UCSD-AML1 (cell line): ENCODE results near the gene ADCY9.

Experiments
- DNase-seq: peaks from one replicate; lab custom pipeline; 2025; ENCODE audit not compliant: unreplicated experiment; lab: John Stamatoyannopoulos, UW

Gene ADCY9

DNA sequence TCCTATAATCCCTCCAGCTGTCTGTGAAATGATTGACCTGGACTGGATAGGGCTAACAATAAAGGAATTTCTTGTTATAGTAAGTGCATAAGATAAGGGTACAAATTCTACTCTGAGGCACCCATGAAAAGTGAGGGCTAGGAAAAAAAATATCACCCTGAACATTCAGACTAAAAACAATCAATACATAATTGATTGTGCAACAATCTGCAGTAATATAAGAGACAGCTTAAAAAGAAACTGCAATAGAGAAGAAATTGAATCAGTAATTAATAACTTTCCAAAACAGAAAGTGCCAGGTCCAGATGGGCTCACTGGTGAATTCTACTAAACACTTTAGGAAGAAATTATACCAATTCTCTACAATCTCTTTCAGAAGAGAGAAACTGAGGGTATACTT, 191.5 kb downstream of the ADCY9 start:
- no peak for DNase-seq

- no peak for DNase-seq
Measured at GRCh38 chr16:3922241-3922640, 194.0 kb downstream of the ADCY9 start.

- DNase-seq: no peak
Measured at GRCh38 chr16:3920206-3920605, 196.0 kb downstream of the ADCY9 start.

DNA sequence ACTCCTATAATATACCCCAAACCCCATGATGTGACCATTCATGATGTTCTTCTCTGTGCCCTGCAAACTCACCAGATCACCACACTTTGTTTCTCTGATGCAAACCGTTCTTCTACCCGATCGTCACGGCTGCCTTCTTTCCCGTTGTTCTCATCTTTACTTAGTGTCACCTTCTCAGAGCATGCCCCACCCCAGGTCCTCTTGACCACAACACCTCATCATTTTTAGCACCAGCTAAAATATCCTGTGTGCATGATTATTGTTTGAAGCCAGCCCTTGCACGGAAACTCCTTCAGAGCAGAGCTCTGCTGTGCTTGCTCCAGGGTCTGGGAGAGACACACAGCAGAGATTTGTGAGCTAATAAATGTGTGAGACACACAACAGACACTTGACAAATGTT, 196.8 kb downstream of the ADCY9 start:
- DNase-seq: no peak

- no peak for DNase-seq
Measured at GRCh38 chr16:3915426-3916260, 200.6 kb downstream of the ADCY9 start.

DNA sequence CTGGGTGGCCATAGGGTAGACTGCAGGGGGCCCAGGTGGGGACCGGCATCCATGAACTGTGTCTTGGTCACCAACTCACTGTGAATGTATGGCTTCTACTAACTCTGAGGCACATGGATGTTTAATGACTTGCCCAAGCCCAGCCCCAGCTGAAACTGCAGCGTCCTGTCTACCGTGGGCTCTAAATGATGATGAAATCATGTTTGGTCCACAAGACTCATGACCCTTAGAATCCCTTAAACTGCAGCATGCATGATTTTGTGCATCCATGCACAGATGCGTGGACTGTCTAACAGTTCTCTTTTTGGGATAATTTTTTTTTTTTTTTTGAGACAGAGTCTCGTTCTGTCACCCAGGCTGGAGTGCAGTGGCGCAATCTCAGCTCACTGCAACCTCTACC, 203.3 kb downstream of the ADCY9 start:
- no peak for DNase-seq
